Spleen (tissue), 11 donors: ENCODE measurements around the gene NT5C. TPM values are rescaled to one million over a fixed set of nuclear protein-coding genes. Genes with fewer than 3 reads are reported as not detected.

ENCODE experiments used
- DNase-seq: peaks from one replicate; pipeline ENCODE4 v3.0.0-alpha.2; 2020
- H3K27ac ChIP-seq, 8 donors: fragments of 200-600 bp; sonication (generic) in 7 of 8; 1 replicate in 4 of 8; 2 replicates in 4 of 8; pipeline versions ENCODE4 v1.5.0 to v1.8.0; 2016 to 2021; ENCODE audit warnings: inconsistent platforms in 4 of 8, mild to moderate bottlenecking in 4 of 8, moderate library complexity in 1 of 8
- H3K27me3 ChIP-seq, 7 donors: fragments of 200-600 bp; sonication (generic) in 6 of 7; replicated peaks in 1 of 7; 1 replicate in 4 of 7; 2 replicates in 3 of 7; pipeline versions ENCODE4 v1.5.0 to v1.8.0; 2016 to 2021; ENCODE audit warnings: inconsistent platforms in 3 of 7, mild to moderate bottlenecking in 1 of 7
- H3K36me3 ChIP-seq, 6 donors: fragments of 200-600 bp; sonication (generic) in 5 of 6; 1 replicate in 4 of 6; 2 replicates in 2 of 6; pipeline versions ENCODE4 v1.5.0 to v1.8.0; 2016 to 2021; ENCODE audit warnings: inconsistent platforms in 2 of 6
- H3K4me1 ChIP-seq, 6 donors: fragments of 200-600 bp; sonication (generic) in 5 of 6; 1 replicate in 3 of 6; 2 replicates in 3 of 6; pipeline versions ENCODE4 v1.5.0 to v1.8.0; 2016 to 2021; ENCODE audit warnings: inconsistent platforms in 3 of 6
- H3K4me3 ChIP-seq, 8 donors: fragments of 200-600 bp; sonication (generic) in 7 of 8; 1 replicate in 4 of 8; 2 replicates in 4 of 8; pipeline versions ENCODE4 v1.5.0 to v1.8.0; 2016 to 2021; ENCODE audit warnings: inconsistent platforms in 4 of 8, mild to moderate bottlenecking in 4 of 8, moderate library complexity in 2 of 8
- H3K9me3 ChIP-seq, 8 donors: fragments of 200-600 bp; sonication (generic) in 7 of 8; 1 replicate in 4 of 8; 2 replicates in 4 of 8; pipeline versions ENCODE4 v1.5.0 to v1.8.0; 2016 to 2021; ENCODE audit warnings: inconsistent platforms in 4 of 8
- CTCF ChIP-seq, 11 experiments: fragments of 200-600 bp in 7 of 11; fragments of 450-650 bp in 4 of 11; sonication (generic) in 4 of 11; IDR thresholded peaks in 8 of 11; conservative IDR thresholded peaks in 3 of 11; 1 replicate in 7 of 11; 2 replicates in 4 of 11; pipeline versions ENCODE4 v1.4.0 to v1.8.0; 2016 to 2021; ENCODE audit warnings: antibody characterized with exemption in 11 of 11, inconsistent platforms in 4 of 11, mild to moderate bottlenecking in 1 of 11
- POLR2A ChIP-seq, 3 donors: fragments of 450-650 bp; IDR thresholded peaks; one replicate each; pipeline ENCODE4 v1.5.1; 2017; ENCODE audit warnings: antibody characterized with exemption in 3 of 3, mild to moderate bottlenecking in 1 of 3
- POLR2AphosphoS5 ChIP-seq, 3 donors: sonication (generic); formaldehyde crosslinking; IDR thresholded peaks; one replicate each; pipeline ENCODE4 v1.5.1; 2017; ENCODE audit warnings: antibody characterized with exemption in 3 of 3
- WGBS, 5 donors: extraction: QIAGEN DNeasy Blood & Tissue Kit in 3 of 5; methylation state at CpG; one replicate each; pipeline versions ENCODE4 v1.1.5 to v1.1.7; 2013 to 2018; 5-methylcytosine and 5-hydroxymethylcytosine counted together
- intact Hi-C: fragments of 100-400 bp; cut with DNase I; formaldehyde crosslinking; loops from one replicate; pipeline ENCODE4 v1.15.0; 2023; ENCODE audit warnings: low total_unique reads
- polyA plus RNA-seq, 3 donors: library from polyadenylated mRNA; stranded (reverse); fragments of 200-250 nt; gene quantifications; one replicate each; pipeline ENCODE4 v1.2.1, GENCODE V29; 2013
- total RNA-seq, 7 donors: library from RNA; depleted of rRNA in 3 of 7; stranded (reverse); fragments of >200 nt in 3 of 7; fragmentation: NEBNext Ultra II Directional in 4 of 7; extraction: Animal tissue kit (Norgen Biotek cat#: 25700) in 4 of 7; gene quantifications; one replicate each; pipeline versions ENCODE4 v1.1.0 to v1.2.1, GENCODE V29; 2016 to 2021
- donor health status: healthy with polysubstance abuse.
- donor health status: DM: no; HTN: no; CAD: no; lungs with moderate emphysema.
- donor health status: DM: no; HTN: no; CAD: no.
- donor health status: Bipolar disorder and iron deficiency.
- donor health status: healthy.
- donor health status: DM: no; HTN: no; CAD: no.
- donor health status: DM: yes; HTN: yes; CAD: no.

NT5C gene
- total and polyA plus RNA-seq, 10 donors, result 48.2 to 145 (median 65.8) TPM

- TF ChIP-seq POLR2AphosphoS5 (IDR thresholded peaks at IDR 0.05) (no peak), POLR2A (IDR thresholded peaks at IDR 0.05) (no peak), CTCF (IDR thresholded peaks at IDR 0.05 in 8 of 11, conservative IDR thresholded peaks at IDR 0.05 in 3 of 11) (no peak)
- Histone ChIP-seq H3K27ac (peak overlapping the region in 3 of 8 donors; percentile 9 to 88 (median 21)), H3K4me3 (no peak overlapping the region), H3K9me3 (no peaks in the 10 kb centered on the region), H3K27me3 (no peaks in the 10 kb centered on the region), H3K36me3 (peaks cover 0 to 15% (median 0%) of the 10 kb centered on the region in 6 donors), H3K4me1 (peaks cover 35 to 83% (median 60%) of the 10 kb centered on the region in 6 donors)
- intact Hi-C loops, result loop anchor here (10.0 kb wide), 1 partner anchor 63 kb away; no protein-coding TSS in a partner anchor
- 71 to 80% (median 76%) methylated on average over 7 of the region's 7 CpGs for WGBS, 5 donors
- no peak for DNase-seq
These were observed 19.7 kb downstream of the NT5C start for GRCh38 chr17:75111777-75112335.

- peaks cover 32 to 76% (median 48%) of the 10 kb centered on the region in 6 donors for H3K4me1 ChIP-seq
- peak overlapping the region; percentile 77 to 91 (median 84) for H3K27ac ChIP-seq
- DNase-seq, result peak; percentile 83
- H3K36me3 ChIP-seq, result peaks cover 0 to 8% (median 0%) of the 10 kb centered on the region in 6 donors
- intact Hi-C loops, result loop anchor here (10.0 kb wide), 1 partner anchor 64 kb away; no protein-coding TSS in a partner anchor
- H3K27me3 ChIP-seq, result no peaks in the 10 kb centered on the region
- 19 to 22% (median 21%) methylated on average over 34 to 40 of the region's 40 CpGs for WGBS, 5 donors
- no peaks in the 10 kb centered on the region for H3K9me3 ChIP-seq
- peak overlapping the region; percentile 55 to 90 (median 77) for H3K4me3 ChIP-seq
- no peak for TF ChIP-seq CTCF (IDR thresholded peaks at IDR 0.05 in 8 of 11, conservative IDR thresholded peaks at IDR 0.05 in 3 of 11)
- TF ChIP-seq POLR2A (IDR thresholded peaks at IDR 0.05), result no peak
These were observed 21.2 kb downstream of the NT5C start for GRCh38 chr17:75110234-75110937.

GRCh38 chr17:75109407-75110233 is 21.9 kb downstream of the NT5C start, which contains the start of gene ARMC7:
Gene ARMC7, plus strand, starts transcription at chr17:75109969. Its CDS starts 320 bp downstream, at chr17:75110289.
- no peaks in the 10 kb centered on the region for H3K27me3 ChIP-seq
- peak within 1 kb of the TSS; percentile 77 to 91 (median 84) for H3K27ac ChIP-seq
- TF ChIP-seq POLR2AphosphoS5 (IDR thresholded peaks at IDR 0.05) (peak; percentile 91 to 95 (median 94)), POLR2A (IDR thresholded peaks at IDR 0.05) (peak in 1 of 3 donors; percentile 81), CTCF (IDR thresholded peaks at IDR 0.05 in 8 of 11, conservative IDR thresholded peaks at IDR 0.05 in 3 of 11) (peak in 1 of 11 experiments; percentile 7)
- peak; percentile 98 for DNase-seq
- peaks cover 25 to 68% (median 41%) of the 10 kb centered on the region in 6 donors for H3K4me1 ChIP-seq
- no peaks in the 10 kb centered on the region for H3K9me3 ChIP-seq
- H3K4me3 ChIP-seq, result peak within 1 kb of the TSS; percentile 55 to 90 (median 77)
- WGBS, 5 donors, result 0 to 1% (median 1%) methylated on average over 46 to 68 of the region's 68 CpGs
- intact Hi-C loops, result loop anchor here (10.0 kb wide), 1 partner anchor 65 kb away; no protein-coding TSS in a partner anchor
- peaks cover 0 to 16% (median 0%) of the 10 kb centered on the region in 6 donors for H3K36me3 ChIP-seq
